Neutrophil (primary cell): Measurements from ENCODE around the gene RABGGTA.

Experiments
- H3K27ac ChIP-seq: fragments of 200-600 bp; sonication (generic); 2 replicates; pipeline ENCODE4 v1.5.1; 2016; ENCODE audit warnings: mild to moderate bottlenecking, moderate library complexity
- H3K27me3 ChIP-seq: fragments of 200-600 bp; sonication (generic); 2 replicates; pipeline ENCODE4 v1.6.0; 2016; ENCODE audit warnings: mild to moderate bottlenecking
- H3K36me3 ChIP-seq: fragments of 200-600 bp; sonication (generic); 2 replicates; pipeline ENCODE4 v1.5.1; 2017
- H3K4me1 ChIP-seq, 2 experiments: fragments of 200-600 bp in 1 of 2; sonication (generic) in 1 of 2; 1 replicate in 1 of 2; 2 replicates in 1 of 2; pipeline versions ENCODE4 v1.5.1 to v1.6.1; 2013 to 2016; ENCODE audit warnings: low read depth in 1 of 2, low read length in 1 of 2, mild to moderate bottlenecking in 1 of 2, moderate library complexity in 1 of 2; ENCODE audit not compliant: control insufficient read depth in 1 of 2, insufficient read depth in 1 of 2
- H3K4me3 ChIP-seq, 2 experiments: fragments of 200-600 bp in 1 of 2; sonication (generic) in 1 of 2; 1 replicate in 1 of 2; 2 replicates in 1 of 2; pipeline ENCODE4 v1.5.1; 2013 to 2016; ENCODE audit warnings: low read depth in 1 of 2, low read length in 1 of 2, mild to moderate bottlenecking in 1 of 2, moderate library complexity in 1 of 2
- H3K9me3 ChIP-seq: fragments of 200-600 bp; sonication (generic); 2 replicates; pipeline ENCODE4 v1.5.1; 2016
- TF ChIP-seq, protein P1 (sequence below): fragments of 200-600 bp; sonication (generic); IDR thresholded peaks from 2 replicates; pipeline ENCODE4 v1.5.1; 2016; ENCODE audit warnings: antibody characterized with exemption

Gene RABGGTA

DNA sequence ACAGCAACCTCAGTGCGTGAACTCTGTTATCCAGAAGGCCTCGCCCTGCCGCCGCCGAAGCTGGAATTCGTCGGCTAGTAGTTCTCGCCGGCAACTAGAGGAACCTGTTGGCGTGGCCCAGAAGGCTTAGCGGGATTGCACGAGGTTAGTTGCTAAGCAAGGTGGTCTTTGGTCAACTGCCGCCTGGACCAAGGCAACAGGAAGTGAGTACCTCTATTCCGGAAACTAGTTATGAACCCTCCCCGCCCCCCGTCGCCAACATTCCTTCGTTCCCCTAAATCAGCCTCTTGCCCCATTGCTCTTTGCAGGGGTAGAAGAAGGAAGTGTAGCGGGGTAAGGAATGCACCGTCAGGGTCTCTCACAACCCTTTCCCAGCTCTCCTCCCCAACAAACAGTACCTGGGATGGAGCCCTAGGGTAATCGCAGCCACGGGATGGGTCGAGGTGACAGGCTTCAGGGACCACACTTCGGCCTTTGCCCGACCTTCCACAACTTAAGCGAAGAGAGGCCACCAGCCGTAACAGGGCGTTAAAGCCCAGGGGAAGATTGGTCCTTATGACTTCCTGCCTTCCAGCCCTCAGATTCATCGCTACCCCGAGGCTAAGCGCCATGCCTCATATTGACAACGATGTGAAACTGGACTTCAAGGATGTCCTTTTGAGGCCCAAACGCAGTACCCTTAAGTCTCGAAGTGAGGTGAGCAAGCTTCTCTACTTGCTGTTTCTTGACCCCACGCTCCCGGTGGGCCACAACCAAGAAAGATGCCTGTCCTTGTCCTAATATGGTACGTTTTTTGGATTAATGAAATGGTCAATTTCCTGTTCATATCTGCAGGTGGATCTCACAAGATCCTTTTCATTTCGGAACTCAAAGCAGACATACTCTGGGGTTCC is 38.5 kb downstream of the RABGGTA start, which contains the start of gene GMPR2:
Gene GMPR2 (plus strand): TSS at position 285 of the 893 bp plus-strand sequence. CDS start 325 bp downstream, at position 610.
- no peaks in the 10 kb centered on the region for H3K27me3 ChIP-seq
- peaks cover 32 to 39% of the 10 kb centered on the region in 2 experiments for H3K4me1 ChIP-seq
- H3K27ac ChIP-seq, result peak within 1 kb of the TSS; percentile 98
- peaks cover 43% of the 10 kb centered on the region for H3K36me3 ChIP-seq
- H3K4me3 ChIP-seq, result peak within 1 kb of the TSS; percentile 74 to 91
- TF ChIP-seq, protein P1, sequence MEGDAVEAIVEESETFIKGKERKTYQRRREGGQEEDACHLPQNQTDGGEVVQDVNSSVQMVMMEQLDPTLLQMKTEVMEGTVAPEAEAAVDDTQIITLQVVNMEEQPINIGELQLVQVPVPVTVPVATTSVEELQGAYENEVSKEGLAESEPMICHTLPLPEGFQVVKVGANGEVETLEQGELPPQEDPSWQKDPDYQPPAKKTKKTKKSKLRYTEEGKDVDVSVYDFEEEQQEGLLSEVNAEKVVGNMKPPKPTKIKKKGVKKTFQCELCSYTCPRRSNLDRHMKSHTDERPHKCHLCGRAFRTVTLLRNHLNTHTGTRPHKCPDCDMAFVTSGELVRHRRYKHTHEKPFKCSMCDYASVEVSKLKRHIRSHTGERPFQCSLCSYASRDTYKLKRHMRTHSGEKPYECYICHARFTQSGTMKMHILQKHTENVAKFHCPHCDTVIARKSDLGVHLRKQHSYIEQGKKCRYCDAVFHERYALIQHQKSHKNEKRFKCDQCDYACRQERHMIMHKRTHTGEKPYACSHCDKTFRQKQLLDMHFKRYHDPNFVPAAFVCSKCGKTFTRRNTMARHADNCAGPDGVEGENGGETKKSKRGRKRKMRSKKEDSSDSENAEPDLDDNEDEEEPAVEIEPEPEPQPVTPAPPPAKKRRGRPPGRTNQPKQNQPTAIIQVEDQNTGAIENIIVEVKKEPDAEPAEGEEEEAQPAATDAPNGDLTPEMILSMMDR, result no peak
- H3K9me3 ChIP-seq, result no peaks in the 10 kb centered on the region

DNA sequence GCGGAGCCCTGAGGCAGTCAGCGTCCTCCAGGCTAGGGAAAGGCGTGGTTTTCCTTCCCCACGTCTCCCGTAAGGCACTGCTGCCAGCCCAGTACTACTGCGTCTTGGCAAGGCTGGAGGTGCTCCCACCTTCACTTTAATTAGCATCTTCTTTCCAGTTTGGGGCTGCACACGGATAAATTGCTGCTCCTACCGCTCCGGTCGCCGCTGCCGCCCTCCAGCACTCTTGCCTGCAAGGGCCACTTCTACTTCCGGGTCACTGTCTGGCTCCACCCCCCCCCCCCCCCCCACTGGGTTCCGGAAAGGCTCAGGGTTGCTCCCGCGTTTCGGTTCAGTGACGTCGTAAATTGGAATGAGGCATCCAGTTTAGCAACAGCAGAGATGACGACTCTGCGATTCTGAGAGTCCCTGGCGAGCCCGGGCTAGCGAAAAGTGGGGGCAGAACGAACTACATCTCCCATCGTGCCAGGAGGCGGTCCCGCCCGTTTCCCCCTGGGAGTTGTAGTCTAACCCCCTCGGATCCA is 39.2 kb downstream of the RABGGTA start, which contains the start of gene NEDD8:
Gene NEDD8 (minus strand): TSS at position 247 of the 524 bp plus-strand sequence. CDS start 100 bp downstream, at position 147.
- Histone ChIP-seq H3K4me3 (peak within 1 kb of the TSS; percentile 74 to 91), H3K9me3 (no peaks in the 10 kb centered on the region)

DNA sequence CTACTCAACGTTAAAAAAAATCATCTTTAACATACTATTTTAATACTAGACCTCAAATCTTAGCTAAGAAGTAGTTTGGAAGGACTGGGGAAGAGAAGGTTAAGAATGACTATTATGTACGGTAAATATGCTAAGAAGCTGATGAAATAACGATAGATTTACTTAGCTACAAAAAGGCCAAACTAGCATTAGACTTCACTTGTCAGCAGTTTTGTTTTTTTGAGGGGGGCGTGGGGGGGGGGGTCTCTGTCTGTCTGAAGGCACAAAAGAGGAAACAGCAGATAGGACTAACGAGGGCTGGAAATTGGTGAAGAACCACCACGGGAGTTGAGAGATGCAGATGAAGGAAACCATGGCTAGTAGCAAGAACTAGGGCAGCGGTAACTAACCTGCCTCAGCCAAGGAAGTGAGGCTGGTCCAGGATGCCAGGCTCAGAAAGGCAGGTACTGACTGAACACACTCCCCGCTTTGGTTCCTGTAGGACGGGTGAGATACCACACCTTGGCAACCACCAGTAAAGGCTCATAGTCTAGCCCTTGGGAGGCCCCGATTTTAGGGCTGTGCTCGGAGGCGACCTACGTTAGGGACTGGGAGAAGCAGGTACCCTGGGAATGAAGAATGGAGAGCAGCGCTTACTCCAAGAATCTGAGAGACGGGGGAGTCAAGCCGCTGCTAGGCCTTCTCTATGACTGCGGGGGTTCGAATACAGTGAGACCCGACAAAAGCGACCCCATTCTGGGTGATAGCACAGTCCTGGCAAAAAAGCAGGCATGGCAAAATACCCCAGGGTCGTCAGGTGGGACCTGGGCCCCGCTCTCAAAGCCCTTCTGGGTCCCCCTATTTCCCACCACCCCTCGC is 39.9 kb downstream of the RABGGTA start:
- Histone ChIP-seq H3K36me3 (peaks cover 32% of the 10 kb centered on the region), H3K27ac (peak overlapping the region; percentile 98), H3K4me1 (peaks cover 31 to 35% of the 10 kb centered on the region in 2 experiments), H3K27me3 (no peaks in the 10 kb centered on the region), H3K9me3 (no peaks in the 10 kb centered on the region), H3K4me3 (peak overlapping the region; percentile 74 to 91)
- TF ChIP-seq, protein P1, result no peak

More for the DNA sequence above, 39.2 kb downstream of the RABGGTA start, which contains the start of gene NEDD8:
- TF ChIP-seq, protein P1, result no peak
- Histone ChIP-seq H3K4me1 (peaks cover 31 to 39% of the 10 kb centered on the region in 2 experiments), H3K27ac (peak within 1 kb of the TSS; percentile 98), H3K27me3 (no peaks in the 10 kb centered on the region), H3K36me3 (peaks cover 38% of the 10 kb centered on the region)

DNA sequence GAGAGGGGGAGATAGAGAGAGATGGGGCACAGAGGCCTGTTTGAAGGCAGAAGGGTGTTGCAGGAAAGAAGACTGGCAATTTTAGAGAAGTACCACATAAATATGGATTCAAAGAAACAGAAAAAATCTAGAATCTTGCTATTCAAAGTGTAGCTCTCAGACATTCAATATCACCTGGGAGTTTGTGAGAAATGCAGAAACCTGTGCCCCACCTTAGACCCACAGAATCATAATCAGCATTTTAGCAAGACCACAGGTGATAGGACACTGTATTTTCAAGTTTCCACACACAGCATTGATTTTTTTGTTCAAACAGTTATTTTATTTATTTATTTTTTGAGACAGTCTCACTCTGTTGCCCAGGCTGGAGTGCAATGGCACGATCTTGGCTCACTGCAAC is 42.5 kb downstream of the RABGGTA start:
- Histone ChIP-seq H3K9me3 (no peaks in the 10 kb centered on the region), H3K27me3 (no peaks in the 10 kb centered on the region), H3K27ac (no peak overlapping the region), H3K4me3 (no peak overlapping the region), H3K4me1 (peaks cover 26% of the 10 kb centered on the region in 2 experiments), H3K36me3 (peaks cover 10% of the 10 kb centered on the region)
- TF ChIP-seq, protein P1, result no peak

DNA sequence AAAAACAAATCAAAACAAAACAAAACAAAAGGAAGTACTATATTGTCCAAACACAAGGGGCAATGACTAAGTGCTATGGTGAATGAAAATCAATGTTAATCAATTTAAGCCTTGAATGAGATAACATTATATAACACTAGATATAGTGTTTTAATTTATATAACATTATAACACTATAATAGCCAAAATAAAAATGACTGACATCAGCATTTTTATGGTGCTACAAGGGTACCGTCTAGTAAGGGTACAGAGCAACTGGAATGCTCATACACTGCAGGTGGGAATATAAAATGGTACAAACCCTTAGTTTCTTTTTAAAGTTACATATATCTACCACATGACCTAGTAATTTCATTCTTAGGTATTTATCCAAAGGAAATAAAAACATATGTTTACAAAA is 44.9 kb downstream of the RABGGTA start:
- Histone ChIP-seq H3K36me3 (peaks cover 10% of the 10 kb centered on the region), H3K27ac (no peak overlapping the region), H3K4me3 (no peak overlapping the region), H3K4me1 (peaks cover 7% of the 10 kb centered on the region in 2 experiments), H3K9me3 (no peaks in the 10 kb centered on the region), H3K27me3 (no peaks in the 10 kb centered on the region)
- TF ChIP-seq, protein P1, result no peak
